Tibial nerve (tissue), 4 donors: Measurements from ENCODE around the gene GPR42. TPM values are rescaled to one million over a fixed set of nuclear protein-coding genes. Genes with fewer than 3 reads are reported as not detected.

Source experiments
- DNase-seq, 2 donors: peaks; one replicate each; pipeline ENCODE4 v3.0.0-alpha.2; 2019; ENCODE audit warnings: low spot score in 2 of 2
- H3K27ac ChIP-seq, 4 donors: fragments of 200-600 bp; sonication (generic) in 3 of 4; one replicate each; pipeline ENCODE4 v1.5.1; 2017 to 2019; ENCODE audit warnings: mild to moderate bottlenecking in 1 of 4
- H3K27me3 ChIP-seq, 2 donors: fragments of 200-600 bp; sonication (generic) in 1 of 2; one replicate each; pipeline versions ENCODE4 v1.5.1 to v1.6.0; 2017 to 2019
- H3K36me3 ChIP-seq, 3 donors: fragments of 200-600 bp; sonication (generic); one replicate each; pipeline ENCODE4 v1.5.1; 2018 to 2019
- H3K4me1 ChIP-seq, 4 donors: fragments of 200-600 bp; sonication (generic) in 3 of 4; one replicate each; pipeline ENCODE4 v1.5.1; 2017 to 2019
- H3K4me3 ChIP-seq, 4 donors: fragments of 200-600 bp; sonication (generic) in 3 of 4; one replicate each; pipeline ENCODE4 v1.5.1; 2017 to 2019; ENCODE audit warnings: mild to moderate bottlenecking in 1 of 4, moderate library complexity in 1 of 4
- H3K9me3 ChIP-seq, 4 donors: fragments of 200-600 bp; sonication (generic) in 3 of 4; one replicate each; pipeline ENCODE4 v1.5.1; 2017 to 2019
- CTCF ChIP-seq, 5 experiments: fragments of 200-600 bp in 3 of 5; fragments of 450-650 bp in 2 of 5; sonication (generic) in 3 of 5; IDR thresholded peaks; one replicate each; pipeline ENCODE4 v1.5.1; 2016 to 2019; ENCODE audit warnings: antibody characterized with exemption in 5 of 5, mild to moderate bottlenecking in 3 of 5, moderate library complexity in 2 of 5
- EP300 ChIP-seq, 2 donors: sonication (generic); formaldehyde crosslinking; IDR thresholded peaks; one replicate each; pipeline ENCODE4 v1.6.1; 2017; ENCODE audit warnings: antibody characterized with exemption in 2 of 2, mild to moderate bottlenecking in 1 of 2
- POLR2A ChIP-seq, 2 donors: fragments of 450-650 bp; IDR thresholded peaks; one replicate each; pipeline ENCODE4 v1.6.1; 2017; ENCODE audit warnings: antibody characterized with exemption in 2 of 2, mild to moderate bottlenecking in 2 of 2, moderate library complexity in 2 of 2
- WGBS, 2 donors: methylation state at CpG; one replicate each; pipeline ENCODE4 v1.1.5; 2018; 5-methylcytosine and 5-hydroxymethylcytosine counted together
- total RNA-seq, 4 donors: library from RNA; depleted of rRNA; stranded (reverse); fragments of >200 nt; gene quantifications; one replicate each; pipeline ENCODE4 v1.1.0, GENCODE V29; 2016

Gene GPR42
- total RNA-seq, 4 donors from 2014 or later, result not detected

- DNase-seq, result no peak
- no peak overlapping the region for H3K4me3 ChIP-seq
- TF ChIP-seq POLR2A (IDR thresholded peaks at IDR 0.05) (no peak), CTCF (IDR thresholded peaks at IDR 0.05) (no peak)
- no peak overlapping the region for H3K27ac ChIP-seq
- 87 to 90% methylated on average over 8 of the region's 8 CpGs for WGBS, 2 donors
- H3K9me3 ChIP-seq, result no peaks in the 10 kb centered on the region
- H3K4me1 ChIP-seq, result no peaks in the 10 kb centered on the region
- H3K27me3 ChIP-seq, result no peaks in the 10 kb centered on the region
- H3K36me3 ChIP-seq, result no peaks in the 10 kb centered on the region
Measured at GRCh38 chr19:35403116-35403760, 32.4 kb downstream of the GPR42 start.

- no peak for DNase-seq
- WGBS, 2 donors, result 66% methylated on average over 11 of the region's 11 CpGs
Measured at GRCh38 chr19:35404879-35405622, 34.2 kb downstream of the GPR42 start.

DNA sequence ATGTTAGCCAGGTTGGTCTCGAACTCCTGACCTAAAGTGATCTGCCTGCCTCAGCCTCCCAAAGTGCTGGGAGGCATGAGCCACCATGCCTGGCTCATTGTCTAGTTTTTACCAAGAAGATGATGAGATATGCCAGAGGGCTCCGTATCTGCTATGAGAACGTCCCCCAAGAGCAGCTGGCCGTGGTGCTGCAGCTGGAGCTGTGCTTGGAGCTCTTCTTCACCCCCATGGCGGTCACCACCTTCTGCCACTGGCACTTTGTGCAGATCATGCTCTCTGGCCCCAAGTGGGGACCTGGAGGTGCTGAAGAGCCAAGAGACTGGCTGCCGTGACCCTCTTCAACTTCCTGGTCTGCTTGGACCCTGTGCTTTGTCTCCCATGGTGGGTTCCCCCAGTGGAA is 36.8 kb downstream of the GPR42 start:
- WGBS, 2 donors, result 64 to 69% methylated on average over 6 of the region's 6 CpGs
- TF ChIP-seq CTCF (IDR thresholded peaks at IDR 0.05), result no peak
- no peak for TF ChIP-seq POLR2A (IDR thresholded peaks at IDR 0.05)
- no peak for TF ChIP-seq EP300 (IDR thresholded peaks at IDR 0.05)
- DNase-seq, result no peak
- Histone ChIP-seq H3K27ac (no peak overlapping the region), H3K36me3 (no peaks in the 10 kb centered on the region), H3K27me3 (no peaks in the 10 kb centered on the region), H3K9me3 (no peaks in the 10 kb centered on the region), H3K4me3 (no peak overlapping the region), H3K4me1 (no peaks in the 10 kb centered on the region)

More at GRCh38 chr19:35404879-35405622, 34.2 kb downstream of the GPR42 start:
- no peaks in the 10 kb centered on the region for H3K9me3 ChIP-seq
- H3K4me3 ChIP-seq, result no peak overlapping the region
- TF ChIP-seq EP300 (IDR thresholded peaks at IDR 0.05), result no peak
- no peak for TF ChIP-seq POLR2A (IDR thresholded peaks at IDR 0.05)
- TF ChIP-seq CTCF (IDR thresholded peaks at IDR 0.05), result no peak
- no peaks in the 10 kb centered on the region for H3K36me3 ChIP-seq
- no peaks in the 10 kb centered on the region for H3K4me1 ChIP-seq
- no peak overlapping the region for H3K27ac ChIP-seq
- no peaks in the 10 kb centered on the region for H3K27me3 ChIP-seq

- Histone ChIP-seq H3K4me3 (no peak overlapping the region), H3K36me3 (no peaks in the 10 kb centered on the region), H3K27me3 (no peaks in the 10 kb centered on the region), H3K27ac (no peak overlapping the region), H3K9me3 (no peaks in the 10 kb centered on the region), H3K4me1 (no peaks in the 10 kb centered on the region)
- WGBS, 2 donors, result 83 to 88% methylated on average over 13 of the region's 13 CpGs
- no peak for DNase-seq
- TF ChIP-seq POLR2A (IDR thresholded peaks at IDR 0.05) (no peak), EP300 (IDR thresholded peaks at IDR 0.05) (no peak), CTCF (IDR thresholded peaks at IDR 0.05) (no peak)
Measured at GRCh38 chr19:35408284-35409171, 37.7 kb downstream of the GPR42 start.
